ENCODE results near the gene TASP1. TPM values are rescaled to one million over a fixed set of nuclear protein-coding genes. Genes with fewer than 3 reads are reported as not detected.

Gene TASP1
- total RNA-seq, 1 experiment from 2014 or later: 27.4 TPM

- no peaks in the 10 kb centered on the region for H3K9me3 ChIP-seq
- ChIA-PET POLR2A (no interaction called here), CTCF (interaction anchor here (0.6 kb wide), 1 partner anchor 366 kb away, joined by 3 read pairs; no protein-coding TSS in a partner anchor)
- no TSS peak for BruUV-seq (replicated peaks)
- H3K4me1 Mint-ChIP-seq (ENCODE audit: low read depth, unreplicated experiment): no peaks in the 10 kb centered on the region
- H3K36me3 Mint-ChIP-seq (ENCODE audit: insufficient read depth, unreplicated experiment): peaks cover 6% of the 10 kb centered on the region
- H3K9me3 Mint-ChIP-seq (ENCODE audit: unreplicated experiment): peaks cover 16% of the 10 kb centered on the region
- TF ChIP-seq, protein P1, sequence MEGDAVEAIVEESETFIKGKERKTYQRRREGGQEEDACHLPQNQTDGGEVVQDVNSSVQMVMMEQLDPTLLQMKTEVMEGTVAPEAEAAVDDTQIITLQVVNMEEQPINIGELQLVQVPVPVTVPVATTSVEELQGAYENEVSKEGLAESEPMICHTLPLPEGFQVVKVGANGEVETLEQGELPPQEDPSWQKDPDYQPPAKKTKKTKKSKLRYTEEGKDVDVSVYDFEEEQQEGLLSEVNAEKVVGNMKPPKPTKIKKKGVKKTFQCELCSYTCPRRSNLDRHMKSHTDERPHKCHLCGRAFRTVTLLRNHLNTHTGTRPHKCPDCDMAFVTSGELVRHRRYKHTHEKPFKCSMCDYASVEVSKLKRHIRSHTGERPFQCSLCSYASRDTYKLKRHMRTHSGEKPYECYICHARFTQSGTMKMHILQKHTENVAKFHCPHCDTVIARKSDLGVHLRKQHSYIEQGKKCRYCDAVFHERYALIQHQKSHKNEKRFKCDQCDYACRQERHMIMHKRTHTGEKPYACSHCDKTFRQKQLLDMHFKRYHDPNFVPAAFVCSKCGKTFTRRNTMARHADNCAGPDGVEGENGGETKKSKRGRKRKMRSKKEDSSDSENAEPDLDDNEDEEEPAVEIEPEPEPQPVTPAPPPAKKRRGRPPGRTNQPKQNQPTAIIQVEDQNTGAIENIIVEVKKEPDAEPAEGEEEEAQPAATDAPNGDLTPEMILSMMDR (IDR thresholded peaks at IDR 0.05; ENCODE audit: insufficient read depth in 1 of 2, low read depth in 1 of 2, low read length in 1 of 2, severe bottlenecking in 1 of 2, unreplicated experiment in 1 of 2): no peak
- no peak overlapping the region for H3K4me3 ChIP-seq (ENCODE audit: low read depth, low read length)
- no peaks in the 10 kb centered on the region for H3K27me3 ChIP-seq (replicated peaks; ENCODE audit: control insufficient read depth, insufficient read depth, low read length)
- H3K27ac Mint-ChIP-seq (ENCODE audit: unreplicated experiment): no peak overlapping the region
- DNase-seq: no peak
- H3K36me3 ChIP-seq (ENCODE audit: control insufficient read depth, insufficient read depth, low read length): no peaks in the 10 kb centered on the region; the same call in 1 of the 2 replicates
- H3K4me3 Mint-ChIP-seq (ENCODE audit: unreplicated experiment): no peak overlapping the region
- H3K27me3 Mint-ChIP-seq (ENCODE audit: insufficient read depth, unreplicated experiment): no peaks in the 10 kb centered on the region
- intact Hi-C loops (cut with micrococcal nuclease; ENCODE audit: unreplicated experiment): no loop called here
- H3K4me1 ChIP-seq: no peaks in the 10 kb centered on the region
Measured at GRCh38 chr20:13525225-13525940, 113.3 kb downstream of the TASP1 start.

DNA sequence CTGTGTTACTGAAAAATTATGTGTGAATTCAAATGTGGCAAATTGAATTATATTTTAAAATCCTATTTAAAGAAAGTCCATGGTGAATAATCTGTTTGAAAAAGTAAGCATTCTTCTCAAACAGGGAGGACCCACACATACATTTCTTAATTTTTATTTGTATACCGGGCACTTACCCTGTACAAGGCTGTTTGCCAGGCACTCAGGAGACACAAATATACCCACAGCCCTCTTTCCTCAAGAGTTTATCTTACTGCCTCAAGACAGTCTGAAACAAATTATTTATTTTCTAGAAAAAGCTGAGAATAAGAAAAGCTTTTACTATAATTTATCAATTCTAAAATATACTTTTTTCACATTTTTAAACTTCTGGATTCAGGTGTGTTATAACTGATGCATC, 114.4 kb downstream of the TASP1 start:
- TF ChIP-seq, protein P1 (IDR thresholded peaks at IDR 0.05; ENCODE audit: insufficient read depth in 1 of 2, low read depth in 1 of 2, low read length in 1 of 2, severe bottlenecking in 1 of 2, unreplicated experiment in 1 of 2): no peak
- H3K9me3 Mint-ChIP-seq (ENCODE audit: unreplicated experiment): peaks cover 16% of the 10 kb centered on the region
- Histone ChIP-seq H3K4me1 (no peaks in the 10 kb centered on the region), H3K36me3 (ENCODE audit: control insufficient read depth, insufficient read depth, low read length) (no peaks in the 10 kb centered on the region; the same call in 1 of the 2 replicates), H3K9me3 (no peaks in the 10 kb centered on the region), H3K27me3 (replicated peaks; ENCODE audit: control insufficient read depth, insufficient read depth, low read length) (no peaks in the 10 kb centered on the region), H3K4me3 (ENCODE audit: low read depth, low read length) (no peak overlapping the region)
- no peak overlapping the region for H3K4me3 Mint-ChIP-seq (ENCODE audit: unreplicated experiment)
- peaks cover 6% of the 10 kb centered on the region for H3K36me3 Mint-ChIP-seq (ENCODE audit: insufficient read depth, unreplicated experiment)
- no peak overlapping the region for H3K27ac Mint-ChIP-seq (ENCODE audit: unreplicated experiment)
- H3K4me1 Mint-ChIP-seq (ENCODE audit: low read depth, unreplicated experiment): no peaks in the 10 kb centered on the region
- intact Hi-C loops (cut with micrococcal nuclease; ENCODE audit: unreplicated experiment): no loop called here
- no peak for DNase-seq
- BruUV-seq (replicated peaks): no TSS peak
- ChIA-PET POLR2A (no interaction called here), CTCF (no interaction called here)
- no peaks in the 10 kb centered on the region for H3K27me3 Mint-ChIP-seq (ENCODE audit: insufficient read depth, unreplicated experiment)

DNA sequence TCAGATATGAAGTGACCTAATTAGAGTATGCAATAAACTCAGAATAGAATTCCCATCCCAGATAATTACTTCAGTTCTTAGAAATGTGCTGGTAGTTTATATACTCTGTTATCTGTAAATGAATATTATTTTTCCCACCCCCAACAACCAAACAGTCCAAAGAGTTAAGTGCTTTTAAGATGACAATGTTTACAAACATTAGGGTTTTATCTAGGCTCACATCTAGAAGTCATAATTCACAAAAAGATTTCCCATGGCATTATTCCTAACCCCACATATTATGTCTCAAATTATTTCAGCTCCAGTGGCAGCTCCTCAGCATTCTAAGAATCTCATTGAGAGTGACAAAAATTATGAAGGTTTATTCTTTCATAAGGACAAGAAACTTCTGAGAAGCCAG, 120.9 kb downstream of the TASP1 start:
- POLR2A ChIA-PET: no interaction called here
- H3K4me3 ChIP-seq (ENCODE audit: low read depth, low read length): no peak overlapping the region
- H3K4me1 ChIP-seq: no peaks in the 10 kb centered on the region
- no peak for DNase-seq
- H3K36me3 Mint-ChIP-seq (ENCODE audit: insufficient read depth, unreplicated experiment): peaks cover 3% of the 10 kb centered on the region
- peaks cover 7% of the 10 kb centered on the region for H3K9me3 Mint-ChIP-seq (ENCODE audit: unreplicated experiment)
- CTCF ChIA-PET: no interaction called here
- no peaks in the 10 kb centered on the region for H3K27me3 ChIP-seq (replicated peaks; ENCODE audit: control insufficient read depth, insufficient read depth, low read length)
- intact Hi-C loops (cut with micrococcal nuclease; ENCODE audit: unreplicated experiment): no loop called here
- BruUV-seq (replicated peaks): no TSS peak
- TF ChIP-seq, protein P1 (IDR thresholded peaks at IDR 0.05; ENCODE audit: insufficient read depth in 1 of 2, low read depth in 1 of 2, low read length in 1 of 2, severe bottlenecking in 1 of 2, unreplicated experiment in 1 of 2): no peak
- H3K27ac Mint-ChIP-seq (ENCODE audit: unreplicated experiment): no peak overlapping the region
- no peaks in the 10 kb centered on the region for H3K36me3 ChIP-seq (ENCODE audit: control insufficient read depth, insufficient read depth, low read length)
- no peaks in the 10 kb centered on the region for H3K27me3 Mint-ChIP-seq (ENCODE audit: insufficient read depth, unreplicated experiment)
- H3K4me3 Mint-ChIP-seq (ENCODE audit: unreplicated experiment): no peak overlapping the region
- no peaks in the 10 kb centered on the region for H3K4me1 Mint-ChIP-seq (ENCODE audit: low read depth, unreplicated experiment)
- no peaks in the 10 kb centered on the region for H3K9me3 ChIP-seq

All from Caco-2 (cell line).